SK-N-SH treated with all-trans-retinoic acid at 6 μM for 48 hours (cell line): ENCODE measurements around the gene LYL1.
A peak's percentile ranks its signal among the peaks of the same experiment; 100 is the strongest.

Source experiments
- ATAC-seq: fragments of 200-7000 bp; cut with Tn5 transposase; 3 replicates; pipeline ENCODE4 v1.9.1; 2020; ENCODE audit warnings: mild to moderate bottlenecking, moderate library complexity
- BACH2 ChIP-seq: fragments of 250-450 bp; sonication (Bioruptor Pico); IDR thresholded peaks from 2 replicates; pipeline ENCODE4 v1.9.0; 2021; ENCODE audit warnings: mild to moderate bottlenecking, borderline replicate concordance
- CREB5 ChIP-seq: fragments of 250-450 bp; sonication (Bioruptor Pico); IDR thresholded peaks from 2 replicates; pipeline ENCODE4 v1.5.1; 2020; ENCODE audit warnings: low read depth, mild to moderate bottlenecking, moderate library complexity
- CSDC2 ChIP-seq: fragments of 250-450 bp; sonication (Bioruptor Pico); IDR thresholded peaks from 2 replicates; pipeline ENCODE4 v1.5.0; 2020; ENCODE audit warnings: mild to moderate bottlenecking, moderate library complexity
- CSRNP3 ChIP-seq: fragments of 250-450 bp; sonication (Bioruptor Pico); IDR thresholded peaks from 2 replicates; pipeline ENCODE4 v1.5.1; 2021; ENCODE audit warnings: mild to moderate bottlenecking, moderate library complexity
- ESRRG ChIP-seq: fragments of 250-450 bp; sonication (Bioruptor Pico); IDR thresholded peaks from 2 replicates; pipeline ENCODE4 v1.6.1; 2021; ENCODE audit warnings: mild to moderate bottlenecking
- GLIS3 ChIP-seq: fragments of 250-450 bp; sonication (Bioruptor Pico); IDR thresholded peaks from 2 replicates; pipeline ENCODE4 v1.5.0; 2020; ENCODE audit warnings: mild to moderate bottlenecking, moderate library complexity
- ISL1 ChIP-seq: fragments of 250-450 bp; sonication (Bioruptor Pico); IDR thresholded peaks from 2 replicates; pipeline ENCODE4 v2.1.2; 2022; ENCODE audit warnings: mild to moderate bottlenecking, moderate library complexity
- OSR1 ChIP-seq: fragments of 250-450 bp; sonication (Bioruptor Pico); IDR thresholded peaks from 2 replicates; pipeline ENCODE4 v1.8.0; 2022; ENCODE audit warnings: moderate library complexity, mild to moderate bottlenecking, inconsistent platforms
- PATZ1 ChIP-seq: fragments of 250-450 bp; sonication (Bioruptor Pico); IDR thresholded peaks from 2 replicates; pipeline ENCODE4 v1.8.0; 2020; ENCODE audit warnings: mild to moderate bottlenecking, moderate library complexity, borderline replicate concordance
- POU6F1 ChIP-seq: fragments of 250-450 bp; sonication (Bioruptor Pico); IDR thresholded peaks from 2 replicates; pipeline ENCODE4 v1.8.0; 2021; ENCODE audit warnings: low read depth, mild to moderate bottlenecking, moderate library complexity, borderline replicate concordance
- PPARA ChIP-seq: fragments of 250-450 bp; sonication (Bioruptor Pico); IDR thresholded peaks from 2 replicates; pipeline ENCODE4 v1.5.0; 2020; ENCODE audit warnings: mild to moderate bottlenecking, borderline replicate concordance
- RARB ChIP-seq: fragments of 250-450 bp; sonication (Bioruptor Pico); IDR thresholded peaks from 2 replicates; pipeline ENCODE4 v1.8.0; 2021; ENCODE audit warnings: mild to moderate bottlenecking, moderate library complexity
- SNAI2 ChIP-seq: fragments of 250-450 bp; sonication (Bioruptor Pico); IDR thresholded peaks from 2 replicates; pipeline ENCODE4 v1.5.0; 2020; ENCODE audit warnings: mild to moderate bottlenecking, moderate library complexity
- TCF4 ChIP-seq: fragments of 250-450 bp; sonication (Bioruptor Pico); IDR thresholded peaks from 2 replicates; pipeline ENCODE4 v1.8.0; 2021; ENCODE audit warnings: mild to moderate bottlenecking, moderate library complexity, borderline replicate concordance
- TOX ChIP-seq: fragments of 250-450 bp; sonication (Bioruptor Pico); IDR thresholded peaks from 2 replicates; pipeline ENCODE4 v1.8.0; 2021; ENCODE audit warnings: mild to moderate bottlenecking, moderate library complexity, borderline replicate concordance
- ZC3H10 ChIP-seq: fragments of 250-450 bp; sonication (Bioruptor Pico); IDR thresholded peaks from 2 replicates; pipeline ENCODE4 v1.5.1; 2021; ENCODE audit warnings: mild to moderate bottlenecking, moderate library complexity
- ZFP3 ChIP-seq: fragments of 250-450 bp; sonication (Bioruptor Pico); IDR thresholded peaks from 2 replicates; pipeline ENCODE4 v1.5.0; 2020; ENCODE audit warnings: mild to moderate bottlenecking, moderate library complexity
- ZFP30 ChIP-seq: fragments of 450-650 bp; formaldehyde crosslinking; IDR thresholded peaks from 2 replicates; pipeline ENCODE4 v1.5.0; 2022; ENCODE audit warnings: mild to moderate bottlenecking, moderate library complexity
- ZNF70 ChIP-seq: fragments of 450-650 bp; formaldehyde crosslinking; IDR thresholded peaks from 2 replicates; pipeline ENCODE4 v1.5.0; 2020; ENCODE audit warnings: mild to moderate bottlenecking, moderate library complexity
- ZNF8 ChIP-seq: fragments of 450-650 bp; formaldehyde crosslinking; IDR thresholded peaks from 2 replicates; pipeline ENCODE4 v1.5.0; 2020; ENCODE audit warnings: mild to moderate bottlenecking, moderate library complexity

LYL1 gene

GRCh38 chr19:13101590-13102415 is 855 bp downstream of the LYL1 start:
- ATAC-seq = peak; percentile 14; the same call in 2 of the 3 replicates

GRCh38 chr19:13100841-13101589 is 1.6 kb downstream of the LYL1 start:
- TF ChIP-seq CSRNP3 (CRISPR knock-in tag) (no peak), RARB (CRISPR knock-in tag) (no peak), ESRRG (no peak), ZNF70 (CRISPR knock-in tag) (no peak), ISL1 (CRISPR knock-in tag) (no peak), TOX (CRISPR knock-in tag) (no peak), POU6F1 (CRISPR knock-in tag) (no peak), PPARA (CRISPR knock-in tag) (no peak), TCF4 (no peak), CREB5 (no peak), OSR1 (CRISPR knock-in tag) (no peak), ZC3H10 (CRISPR knock-in tag) (no peak), BACH2 (no peak), PATZ1 (CRISPR knock-in tag) (no peak), ZFP3 (CRISPR knock-in tag) (no peak), ZFP30 (CRISPR knock-in tag) (no peak), SNAI2 (no peak), ZNF8 (no peak), CSDC2 (CRISPR knock-in tag) (no peak)
- peak; percentile 7; the same call in 1 of the 3 replicates for ATAC-seq

More at GRCh38 chr19:13101590-13102415, 855 bp downstream of the LYL1 start:
- TF ChIP-seq CSRNP3 (CRISPR knock-in tag) (no peak), OSR1 (CRISPR knock-in tag) (no peak), GLIS3 (CRISPR knock-in tag) (no peak), CREB5 (no peak), TCF4 (no peak)
- TF ChIP-seq, all 23 proteins: peak for 0
